Prostate gland (tissue), 2 donors: Measurements from ENCODE around the gene FRMD4A.

Experiments used
- POLR2A ChIP-seq: fragments of 450-650 bp; IDR thresholded peaks from one replicate; pipeline ENCODE4 v1.6.1; 2016; ENCODE audit warnings: antibody characterized with exemption, mild to moderate bottlenecking
- TF ChIP-seq, protein P1 (sequence below), 4 experiments: fragments of 200-600 bp in 2 of 4; fragments of 450-650 bp in 2 of 4; sonication (generic) in 2 of 4; IDR thresholded peaks; 1 replicate in 3 of 4; 2 replicates in 1 of 4; pipeline ENCODE4 v1.5.1; 2016 to 2019; ENCODE audit warnings: antibody characterized with exemption in 4 of 4, mild to moderate bottlenecking in 2 of 4, moderate library complexity in 2 of 4

DNA sequence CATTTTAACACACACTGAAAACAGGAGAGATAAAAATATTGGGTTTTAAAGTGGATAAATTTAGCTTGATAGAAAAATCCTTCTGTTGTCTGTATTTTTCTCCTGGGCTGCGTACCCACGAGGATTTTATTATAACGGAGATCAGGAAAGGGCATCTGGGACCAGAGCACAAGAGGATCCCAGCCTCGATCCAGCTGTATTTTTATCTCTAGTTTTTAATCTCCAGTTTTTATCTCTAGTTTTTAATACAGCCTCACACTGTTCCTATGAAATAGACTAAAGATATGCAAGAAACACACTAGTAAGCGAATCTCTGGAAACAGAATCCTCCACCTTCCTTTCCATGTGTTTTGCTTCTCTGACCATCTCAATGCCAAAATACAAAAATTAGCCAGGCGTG lies 295.2 kb downstream of the FRMD4A start:
- TF ChIP-seq, protein P1, sequence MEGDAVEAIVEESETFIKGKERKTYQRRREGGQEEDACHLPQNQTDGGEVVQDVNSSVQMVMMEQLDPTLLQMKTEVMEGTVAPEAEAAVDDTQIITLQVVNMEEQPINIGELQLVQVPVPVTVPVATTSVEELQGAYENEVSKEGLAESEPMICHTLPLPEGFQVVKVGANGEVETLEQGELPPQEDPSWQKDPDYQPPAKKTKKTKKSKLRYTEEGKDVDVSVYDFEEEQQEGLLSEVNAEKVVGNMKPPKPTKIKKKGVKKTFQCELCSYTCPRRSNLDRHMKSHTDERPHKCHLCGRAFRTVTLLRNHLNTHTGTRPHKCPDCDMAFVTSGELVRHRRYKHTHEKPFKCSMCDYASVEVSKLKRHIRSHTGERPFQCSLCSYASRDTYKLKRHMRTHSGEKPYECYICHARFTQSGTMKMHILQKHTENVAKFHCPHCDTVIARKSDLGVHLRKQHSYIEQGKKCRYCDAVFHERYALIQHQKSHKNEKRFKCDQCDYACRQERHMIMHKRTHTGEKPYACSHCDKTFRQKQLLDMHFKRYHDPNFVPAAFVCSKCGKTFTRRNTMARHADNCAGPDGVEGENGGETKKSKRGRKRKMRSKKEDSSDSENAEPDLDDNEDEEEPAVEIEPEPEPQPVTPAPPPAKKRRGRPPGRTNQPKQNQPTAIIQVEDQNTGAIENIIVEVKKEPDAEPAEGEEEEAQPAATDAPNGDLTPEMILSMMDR (IDR thresholded peaks at IDR 0.05), result no peak
- TF ChIP-seq POLR2A, result no peak
